Brain microvascular endothelial cell (primary cell): ENCODE data around the gene SIRPB1.

Source experiments
- DNase-seq: peaks from one replicate; pipeline ENCODE4 v3.0.0-alpha.2; 2020
- H3K27ac ChIP-seq: fragments of 250-450 bp; sonication (Bioruptor Pico); 2 replicates; pipeline ENCODE4 v1.5.1; 2020; ENCODE audit warnings: mild to moderate bottlenecking, moderate library complexity
- H3K27me3 ChIP-seq: fragments of 250-450 bp; sonication (Bioruptor Pico); replicated peaks from 2 replicates; pipeline ENCODE4 v1.5.1; 2020; ENCODE audit warnings: mild to moderate bottlenecking
- H3K36me3 ChIP-seq: fragments of 250-450 bp; sonication (Bioruptor Pico); replicated peaks from 2 replicates; pipeline ENCODE4 v1.5.1; 2020; ENCODE audit warnings: mild to moderate bottlenecking
- H3K4me3 ChIP-seq: 2 replicates; pipeline ENCODE4 v1.5.1; 2011; ENCODE audit warnings: low read depth, mild to moderate bottlenecking, control low read depth, low read length, moderate library complexity
- CTCF ChIP-seq: IDR thresholded peaks from 2 replicates; pipeline ENCODE4 v1.5.1; 2011; ENCODE audit warnings: low read depth, mild to moderate bottlenecking, moderate library complexity, low read length, control low read depth, inconsistent platforms; ENCODE audit errors: missing control alignments
- in situ Hi-C: cut with HindIII; loops from 2 replicates; pipeline ENCODE4 v1.10.0; 2017; ENCODE audit warnings: low sequenced_read_pairs, low pct_ligation_motif_present

The SIRPB1 gene

DNA sequence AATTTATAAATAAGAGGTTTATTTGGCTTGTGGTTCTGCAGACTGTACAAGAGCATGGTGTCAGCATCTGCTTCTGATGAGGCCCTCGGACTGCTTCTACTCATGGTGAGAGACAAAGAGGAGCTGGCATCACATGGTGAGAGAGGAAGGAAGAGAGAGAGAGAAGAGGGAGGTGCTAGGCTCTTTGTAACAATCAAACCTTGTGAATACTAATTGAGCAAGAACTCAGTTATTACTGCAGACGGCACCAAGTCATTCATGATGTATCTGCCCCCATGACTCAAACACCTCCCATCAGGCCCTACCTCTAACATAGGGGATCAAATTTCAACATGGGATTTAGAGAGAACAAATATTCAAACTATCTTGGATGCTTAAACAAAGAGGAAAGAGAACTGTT, 44.1 kb upstream of the SIRPB1 start:
- TF ChIP-seq CTCF, result no peak
- in situ Hi-C loops, result no loop called here
- DNase-seq, result no peak
- no peak overlapping the region for H3K27ac ChIP-seq
- no peaks in the 10 kb centered on the region for H3K27me3 ChIP-seq
- no peak overlapping the region for H3K4me3 ChIP-seq
- H3K36me3 ChIP-seq, result no peaks in the 10 kb centered on the region

- H3K36me3 ChIP-seq, result no peaks in the 10 kb centered on the region
- no peak for TF ChIP-seq CTCF
- DNase-seq, result no peak
- H3K4me3 ChIP-seq, result no peak overlapping the region
- no peaks in the 10 kb centered on the region for H3K27me3 ChIP-seq
- no peak overlapping the region for H3K27ac ChIP-seq
- in situ Hi-C loops, result no loop called here
Observed at GRCh38 chr20:1661542-1662299, 41.9 kb upstream of the SIRPB1 start.

- Histone ChIP-seq H3K36me3 (no peaks in the 10 kb centered on the region), H3K27me3 (no peaks in the 10 kb centered on the region), H3K27ac (no peak overlapping the region), H3K4me3 (no peak overlapping the region)
- in situ Hi-C loops, result no loop called here
- DNase-seq, result no peak
- no peak for TF ChIP-seq CTCF
Observed at GRCh38 chr20:1660246-1660645, 40.4 kb upstream of the SIRPB1 start.

- H3K27ac ChIP-seq, result no peak within 1 kb of the TSS
Observed at GRCh38 chr20:1657556-1658334, 37.9 kb upstream of the SIRPB1 start, which contains the start of gene SIRPG. Gene SIRPG, minus strand, starts transcription at chr20:1657779. Its CDS starts 65 bp downstream, at chr20:1657714.

DNA sequence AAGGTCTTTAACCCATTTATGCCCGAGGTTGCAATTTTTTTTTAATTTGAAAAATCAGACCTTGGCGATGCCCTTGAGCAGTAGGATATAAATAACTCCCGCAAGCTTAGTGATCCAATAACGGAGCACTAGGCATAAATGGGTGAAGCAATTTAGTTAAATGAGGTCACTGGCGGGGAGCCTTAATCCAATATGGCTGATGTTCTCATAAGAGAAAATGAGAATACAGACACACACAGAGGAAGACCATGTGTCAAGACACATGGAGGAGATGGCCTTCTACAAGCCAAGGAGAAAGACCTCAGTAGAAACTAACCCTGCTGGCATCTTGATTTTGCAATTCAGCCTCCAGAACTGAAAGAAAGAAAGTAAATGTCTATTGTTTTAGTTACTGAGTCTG, 37.0 kb upstream of the SIRPB1 start:
- Histone ChIP-seq H3K27me3 (no peaks in the 10 kb centered on the region), H3K27ac (no peak overlapping the region), H3K36me3 (no peaks in the 10 kb centered on the region), H3K4me3 (no peak overlapping the region)
- in situ Hi-C loops, result no loop called here
- no peak for DNase-seq
- no peak for TF ChIP-seq CTCF

More at GRCh38 chr20:1657556-1658334, 37.9 kb upstream of the SIRPB1 start, which contains the start of gene SIRPG:
- in situ Hi-C loops, result no loop called here
- no peak for DNase-seq
- no peaks in the 10 kb centered on the region for H3K36me3 ChIP-seq
- TF ChIP-seq CTCF, result no peak
- no peaks in the 10 kb centered on the region for H3K27me3 ChIP-seq
- H3K4me3 ChIP-seq, result no peak within 1 kb of the TSS
